Left lobe of liver (tissue), 2 donors: ENCODE data around the gene TSPAN19. TPM values are rescaled to one million over a fixed set of nuclear protein-coding genes. Genes with fewer than 3 reads are reported as not detected.

Source experiments
- ATAC-seq: fragments of 200-7000 bp; cut with Tn5 transposase; one replicate; pipeline ENCODE4 v1.9.1; 2020; ENCODE audit warnings: mild to moderate bottlenecking, moderate library complexity
- DNase-seq: peaks from one replicate; pipeline ENCODE4 v3.0.0-alpha.2; 2020; ENCODE audit warnings: low spot score
- total RNA-seq: library from RNA; stranded (reverse); gene quantifications from one replicate; pipeline ENCODE4 v1.2.1, GENCODE V29; 2021
- donor health status: DM: no; HTN: no; CAD: no; lungs with moderate emphysema.
- donor health status: DM: no; HTN: yes; CAD: no.

TSPAN19 gene
- total RNA-seq, 1 donor from 2014 or later: not detected

DNA sequence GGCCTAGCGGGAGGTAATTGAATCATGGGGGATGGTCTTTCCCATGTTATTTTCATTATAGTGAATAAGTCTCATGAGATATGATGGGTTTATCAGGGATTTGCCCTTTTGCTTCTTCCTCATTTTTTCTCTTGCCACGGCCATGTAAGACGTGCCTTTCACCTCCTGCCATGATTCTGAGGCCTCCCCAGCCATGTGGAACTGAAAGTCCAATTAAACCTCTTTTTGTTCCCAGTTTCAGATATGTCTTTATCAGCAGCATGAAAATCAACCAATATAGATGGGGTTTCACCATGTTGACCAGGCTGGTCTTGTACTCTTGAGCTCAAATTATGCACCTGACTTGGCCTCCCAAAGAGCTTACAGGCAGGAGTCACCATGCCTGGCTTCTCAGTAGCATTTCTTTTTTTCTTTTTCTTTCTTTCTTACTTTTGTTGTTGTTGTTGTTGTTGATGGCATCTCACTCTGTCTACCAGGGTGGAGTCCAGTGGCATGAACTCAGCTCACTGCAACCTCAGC, 33.2 kb downstream of the TSPAN19 start:
- DNase-seq (no peak), ATAC-seq (no peak)

DNA sequence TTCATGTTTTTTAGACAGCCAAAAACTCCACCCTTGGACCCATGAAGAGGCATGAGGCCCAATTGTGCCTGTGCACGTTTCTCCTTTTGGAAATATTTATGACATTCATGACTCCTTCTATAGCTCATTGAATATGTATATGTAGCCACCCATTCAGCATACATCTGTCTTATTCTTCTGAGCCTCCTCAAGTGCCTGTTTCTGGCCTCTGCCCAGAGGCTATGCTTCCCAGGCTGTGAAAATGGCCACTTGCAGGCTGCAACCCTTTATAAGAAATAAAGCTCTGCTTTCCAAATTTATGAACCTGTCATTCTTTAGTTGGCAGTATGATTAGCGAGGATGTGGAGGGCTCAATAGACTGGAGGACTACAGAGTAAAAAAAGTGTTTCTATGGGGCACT, 35.3 kb downstream of the TSPAN19 start:
- ATAC-seq: no peak
- no peak for DNase-seq

- no peak for ATAC-seq
Observed at GRCh38 chr12:84998341-84998740, 37.7 kb downstream of the TSPAN19 start.

GRCh38 chr12:84996759-84997158, 39.3 kb downstream of the TSPAN19 start:
- no peak for DNase-seq
- no peak for ATAC-seq

More at GRCh38 chr12:84998341-84998740, 37.7 kb downstream of the TSPAN19 start:
- DNase-seq: no peak

DNA sequence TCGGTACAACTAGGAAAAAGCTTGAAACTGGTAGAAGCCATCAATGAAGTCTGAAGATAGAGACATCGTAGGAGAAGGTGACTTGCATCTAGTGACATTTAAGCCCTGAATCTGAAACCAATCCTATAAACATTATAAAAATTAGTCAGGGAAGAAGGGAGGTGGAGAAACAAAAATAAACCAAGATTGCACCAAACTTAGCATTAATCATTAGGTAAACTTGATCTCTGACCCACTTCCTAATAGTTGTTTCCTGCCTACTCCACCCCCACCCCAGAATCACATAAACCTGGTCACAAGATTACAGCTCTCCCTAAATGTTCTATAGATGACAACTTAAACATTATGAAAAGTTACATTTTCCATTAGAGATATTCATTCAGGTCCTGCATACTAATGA, 40.4 kb downstream of the TSPAN19 start:
- ATAC-seq (no peak), DNase-seq (no peak)

DNA sequence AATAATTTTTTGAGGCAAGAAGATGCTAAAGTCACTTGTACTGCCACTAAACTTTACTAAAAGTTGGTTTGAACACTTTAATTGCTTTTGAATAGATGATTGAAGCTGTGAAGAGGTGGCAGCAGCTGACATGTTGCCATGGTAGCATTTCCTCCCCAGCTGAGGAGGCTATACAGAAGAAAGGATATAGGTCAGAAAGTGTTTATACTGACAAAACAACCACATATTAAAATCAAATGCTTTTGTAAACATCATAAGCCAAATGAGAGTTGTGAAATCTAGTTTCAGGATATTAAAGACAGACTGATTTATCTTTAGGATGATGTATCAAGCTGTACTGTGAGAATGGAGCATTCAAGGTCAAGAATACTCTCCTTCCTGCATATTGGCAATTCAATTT, 41.7 kb downstream of the TSPAN19 start:
- DNase-seq (no peak), ATAC-seq (no peak)

- ATAC-seq (no peak), DNase-seq (no peak)
Observed at GRCh38 chr12:84986586-84986985, 49.5 kb downstream of the TSPAN19 start.

- no peak for DNase-seq
- ATAC-seq: no peak
Observed at GRCh38 chr12:84986117-84986516, 50.0 kb downstream of the TSPAN19 start.

GRCh38 chr12:84983289-84983688, 52.8 kb downstream of the TSPAN19 start:
- ATAC-seq: no peak
- no peak for DNase-seq

DNA sequence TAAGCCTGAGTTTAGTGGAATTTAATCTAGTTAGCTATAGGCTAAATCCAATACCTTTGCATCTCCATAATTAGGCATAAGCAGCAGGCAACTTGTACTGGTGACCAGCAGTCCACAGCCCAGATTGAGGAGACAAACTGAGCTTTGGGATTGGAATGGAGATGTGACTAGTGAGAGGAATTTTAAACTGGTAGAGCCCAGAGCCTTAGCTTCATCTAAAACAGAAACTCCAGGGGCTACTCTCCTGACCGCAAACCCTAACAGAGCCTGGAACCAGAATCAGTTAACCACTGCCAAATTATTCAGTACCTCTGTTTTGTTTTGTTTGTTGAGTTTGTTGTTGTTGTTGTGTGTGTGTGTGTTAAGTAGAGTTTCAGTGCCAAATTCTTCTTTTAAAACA, 53.2 kb downstream of the TSPAN19 start:
- ATAC-seq (no peak), DNase-seq (no peak)

- ATAC-seq (no peak), DNase-seq (no peak)
Observed at GRCh38 chr12:84978921-84979320, 57.2 kb downstream of the TSPAN19 start.

DNA sequence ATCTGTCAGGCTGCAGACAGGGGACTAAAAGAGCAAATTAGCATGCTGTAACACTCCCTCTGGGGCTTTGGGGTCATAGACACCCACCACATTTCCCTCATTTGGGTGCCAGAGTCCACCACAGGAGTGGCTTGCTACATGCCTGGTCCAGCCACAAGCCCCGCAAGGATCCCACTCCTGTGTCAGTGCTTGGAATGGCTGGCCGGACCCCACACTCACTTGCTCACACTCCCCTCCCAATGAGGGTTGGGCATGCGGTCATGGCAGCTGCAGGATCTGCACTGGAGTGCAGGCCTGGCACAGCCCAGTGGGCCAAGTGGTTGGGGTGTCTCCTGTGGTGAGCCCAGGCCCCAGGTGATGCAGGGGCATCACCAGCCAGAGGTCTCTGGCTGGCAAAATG, 59.9 kb downstream of the TSPAN19 start:
- ATAC-seq (no peak), DNase-seq (no peak)

DNA sequence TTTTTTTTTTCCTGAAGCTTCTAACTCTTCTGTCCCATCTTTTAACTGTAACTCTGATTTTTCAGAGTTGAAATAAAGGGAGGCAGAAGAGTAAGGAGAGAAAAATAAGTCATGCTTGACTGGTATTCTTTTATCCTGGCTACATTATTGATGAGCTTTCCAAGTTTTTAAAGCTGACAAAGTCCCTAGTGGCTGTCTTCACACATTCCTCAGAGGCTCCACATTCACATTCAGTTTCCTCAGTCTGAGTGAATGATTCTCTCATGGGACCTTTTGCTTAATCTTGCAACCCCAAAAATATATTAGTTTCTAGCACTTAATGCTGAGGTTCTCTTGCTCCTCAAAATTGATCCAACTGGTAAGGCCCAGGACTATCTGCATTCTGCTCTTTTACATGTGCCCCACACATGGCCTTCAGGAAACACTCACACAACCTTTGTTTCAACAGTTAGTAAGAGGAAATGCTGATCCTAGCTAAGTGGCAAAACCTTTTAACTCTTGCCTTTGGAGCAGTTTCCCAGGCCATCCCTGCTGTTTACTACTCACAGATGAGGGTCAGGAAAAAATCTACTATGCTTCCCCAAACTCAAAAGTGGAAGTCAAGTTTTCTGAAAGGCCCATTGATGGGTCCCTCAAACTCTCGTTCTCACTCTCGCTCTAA, 61.8 kb downstream of the TSPAN19 start:
- no peak for DNase-seq
- no peak for ATAC-seq

DNA sequence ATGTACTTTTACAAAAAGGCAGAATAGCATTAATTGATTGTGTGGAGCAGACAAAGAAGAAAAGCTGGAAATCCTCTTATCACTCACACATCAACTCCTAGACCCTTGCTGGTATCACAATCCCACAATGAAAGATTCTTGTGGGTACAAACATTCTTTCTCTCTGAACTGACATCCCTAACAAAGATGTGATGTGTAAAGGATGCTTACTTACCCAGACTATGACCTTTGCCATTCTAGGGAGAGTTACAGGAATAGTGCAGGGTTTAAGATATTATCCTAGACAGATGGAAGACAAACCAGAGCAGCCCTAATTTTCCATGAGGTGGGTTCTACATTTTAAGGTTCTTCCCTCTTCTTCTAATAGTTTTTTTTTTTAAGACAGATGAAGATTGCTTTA, 63.1 kb downstream of the TSPAN19 start:
- ATAC-seq: no peak

DNA sequence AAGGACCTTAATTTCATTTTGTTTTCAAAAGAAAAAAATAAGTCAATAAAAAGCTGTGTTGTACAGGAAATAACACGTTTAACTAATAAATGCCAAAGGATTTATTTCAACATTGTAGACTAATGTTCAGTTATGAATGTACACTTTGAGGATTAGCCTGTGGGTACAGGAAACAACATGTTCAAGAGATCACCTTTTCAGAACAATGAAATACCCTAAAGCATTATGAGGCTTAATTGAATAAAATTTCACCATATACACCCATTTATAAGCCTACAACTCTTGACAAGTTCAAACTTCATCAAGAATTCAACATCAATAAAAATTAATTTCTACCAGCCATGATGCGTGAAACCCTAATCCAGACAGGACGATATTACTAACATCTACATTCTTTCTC, 66.9 kb downstream of the TSPAN19 start:
- DNase-seq (no peak), ATAC-seq (no peak)

More for the DNA sequence above, 63.1 kb downstream of the TSPAN19 start:
- DNase-seq: no peak

Other genes starting within 250 kb of the TSPAN19 start
- 0.25 TPM for gene SLC6A15, start 123.5 kb downstream of the TSPAN19 start, total RNA-seq
- not detected for gene LRRIQ1, start 74 bp upstream of the TSPAN19 start, total RNA-seq
- gene ALX1, start 243.9 kb upstream of the TSPAN19 start, total RNA-seq: not detected